Endothelial cell of umbilical vein (primary cell): ENCODE results near the gene FLT1. TPM values are rescaled to one million over a fixed set of nuclear protein-coding genes. Genes with fewer than 3 reads are reported as not detected.

ENCODE experiments used
- BruUV-seq: library from RNA; stranded (reverse); fragments of 400-500 nt; replicated peaks from 2 replicates; lab custom pipeline; 2021; lab: Mats Ljungman, UMichigan
- CTCF ChIA-PET: fragments of 300-600, 350-600 bp; sonication (Branson Sonifier 250); formaldehyde crosslinking; loops from one replicate; lab custom pipeline; 2021; ENCODE audit warnings: antibody characterized with exemption, inconsistent platforms; lab: Charles Lee
- POLR2A ChIA-PET: fragments of 300-600, 350-600 bp; sonication (Branson Sonifier 250); formaldehyde crosslinking; loops from one replicate; lab custom pipeline; 2021; ENCODE audit warnings: antibody characterized with exemption, inconsistent platforms; lab: Charles Lee
- DNase-seq: peaks from one replicate; pipeline ENCODE4 v3.0.0-alpha.2; 2011; ENCODE audit warnings: low read depth, low spot score
- FAIRE-seq: peaks from 2 replicates; lab custom pipeline; 2011; peaks lifted over from hg19 to GRCh38; lab: Jason Lieb, UNC
- H2AFZ ChIP-seq: 2 replicates; pipeline ENCODE4 v1.6.0; 2012; ENCODE audit warnings: low read depth, low read length, control low read depth, inconsistent platforms
- H3K27ac ChIP-seq: 2 replicates; pipeline ENCODE4 v1.5.1; 2011; ENCODE audit warnings: low read depth, mild to moderate bottlenecking, control low read depth, low read length, moderate library complexity; ENCODE audit not compliant: insufficient read depth
- H3K27me3 ChIP-seq, 2 experiments: 2 replicates each; pipeline versions ENCODE4 v1.6.0 to v1.6.1; 2011; ENCODE audit warnings: low read length in 2 of 2, mixed read lengths in 1 of 2; ENCODE audit not compliant: control insufficient read depth in 2 of 2, insufficient read depth in 2 of 2
- H3K36me3 ChIP-seq, 2 experiments: 2 replicates in 1 of 2; 3 replicates in 1 of 2; pipeline ENCODE4 v1.5.1; 2011; ENCODE audit warnings: low read length in 2 of 2, mild to moderate bottlenecking in 1 of 2, moderate library complexity in 1 of 2; ENCODE audit not compliant: control insufficient read depth in 2 of 2, insufficient read depth in 2 of 2; ENCODE audit errors: extremely low read depth in 1 of 2
- H3K4me1 ChIP-seq: 3 replicates; pipeline ENCODE4 v1.5.1; 2011; ENCODE audit warnings: mild to moderate bottlenecking, low read length; ENCODE audit not compliant: control insufficient read depth, insufficient read depth; ENCODE audit errors: extremely low read depth
- H3K4me2 ChIP-seq: 2 replicates; pipeline ENCODE4 v1.6.1; 2011; ENCODE audit warnings: low read length, control low read depth, mixed read lengths; ENCODE audit not compliant: insufficient read depth
- H3K4me3 ChIP-seq, 3 experiments: fragments of 200-600 bp in 1 of 3; sonication (generic), shearing (Covaris generic) in 1 of 3; replicated peaks in 1 of 3; 2 replicates each; pipeline ENCODE4 v1.5.1; 2011 to 2016; ENCODE audit warnings: control low read depth in 3 of 3, low read length in 3 of 3, mild to moderate bottlenecking in 2 of 3, inconsistent platforms in 1 of 3, low read depth in 1 of 3, moderate library complexity in 1 of 3; ENCODE audit not compliant: insufficient read depth in 1 of 3
- H3K79me2 ChIP-seq: 2 replicates; pipeline ENCODE4 v1.6.0; 2012; ENCODE audit warnings: low read length, inconsistent platforms; ENCODE audit not compliant: control insufficient read depth, insufficient read depth
- H3K9ac ChIP-seq: replicated peaks from 2 replicates; pipeline ENCODE3; 2011; ENCODE audit warnings: low read length, control low read depth; ENCODE audit not compliant: insufficient read depth; ENCODE audit errors: extremely low read depth
- H3K9me1 ChIP-seq: replicated peaks from 3 replicates; pipeline ENCODE4 v1.6.0; 2011; ENCODE audit warnings: mild to moderate bottlenecking, low read length; ENCODE audit not compliant: control insufficient read depth, insufficient read depth; ENCODE audit errors: extremely low read depth
- H3K9me3 ChIP-seq: replicated peaks from 2 replicates; pipeline ENCODE4 v1.5.1; 2012; ENCODE audit warnings: low read length, inconsistent platforms; ENCODE audit not compliant: control insufficient read depth, insufficient read depth
- H4K20me1 ChIP-seq: replicated peaks from 2 replicates; pipeline ENCODE3; 2011; ENCODE audit warnings: mild to moderate bottlenecking, low read length; ENCODE audit not compliant: control insufficient read depth, insufficient read depth; ENCODE audit errors: extremely low read depth
- CTCF ChIP-seq, 2 donors: IDR thresholded peaks; 1 replicate in 1 of 2; 2 replicates in 1 of 2; pipeline ENCODE4 v1.5.1; 2011; ENCODE audit warnings: low read length in 2 of 2, mild to moderate bottlenecking in 2 of 2, moderate library complexity in 2 of 2, control low read depth in 1 of 2, inconsistent platforms in 1 of 2, low read depth in 1 of 2; ENCODE audit not compliant: insufficient read depth in 1 of 2; ENCODE audit errors: extremely low read depth in 1 of 2
- EZH2 ChIP-seq: IDR thresholded peaks from 2 replicates; pipeline ENCODE4 v1.6.1; 2012; ENCODE audit warnings: borderline replicate concordance, low read depth, mild to moderate bottlenecking, moderate library complexity, low read length, inconsistent platforms; ENCODE audit not compliant: severe bottlenecking
- FOS ChIP-seq: IDR thresholded peaks from 2 replicates; pipeline ENCODE4 v1.6.1; 2011; ENCODE audit warnings: mild to moderate bottlenecking, low read length, moderate library complexity, borderline replicate concordance; ENCODE audit not compliant: insufficient read depth
- GATA2 ChIP-seq: IDR thresholded peaks from 2 replicates; pipeline ENCODE4 v1.7.0; 2011; ENCODE audit warnings: low read depth, mild to moderate bottlenecking, moderate library complexity, mixed read lengths, low read length; ENCODE audit not compliant: insufficient read length, insufficient read depth
- JUN ChIP-seq: IDR thresholded peaks from 2 replicates; pipeline ENCODE4 v1.6.1; 2011; ENCODE audit warnings: borderline replicate concordance, low read depth; ENCODE audit not compliant: insufficient read length, insufficient read depth
- MAX ChIP-seq: IDR thresholded peaks from 2 replicates; pipeline ENCODE4 v1.6.1; 2011; ENCODE audit not compliant: insufficient read depth, insufficient read length
- MYC ChIP-seq: IDR thresholded peaks from one replicate; pipeline ENCODE4 v1.6.1; 2011; ENCODE audit warnings: mild to moderate bottlenecking, low read depth, low read length
- POLR2A ChIP-seq: IDR thresholded peaks from 2 replicates; pipeline ENCODE4 v1.6.1; 2012; ENCODE audit warnings: low read depth, mild to moderate bottlenecking, control low read depth, low read length
- POLR2AphosphoS5 ChIP-seq: IDR thresholded peaks from 2 replicates; pipeline ENCODE4 v1.6.1; 2012; ENCODE audit warnings: low read depth, mild to moderate bottlenecking, control low read depth, low read length, moderate library complexity; ENCODE audit not compliant: insufficient read depth
- dilution Hi-C: fragments of 300-500 bp; cut with MboI; formaldehyde crosslinking; loops from one replicate; pipeline ENCODE4 v1.15.0; 2019; ENCODE audit warnings: low sequenced_read_pairs; ENCODE audit not compliant: extremely low pct_ligation_motif_present
- intact Hi-C: fragments of 100-400 bp; cut with micrococcal nuclease; formaldehyde crosslinking; loops from one replicate; pipeline ENCODE4 v1.10.0; 2022
- polyA plus RNA-seq, 4 experiments: library from polyadenylated mRNA; depleted of rRNA in 3 of 4; stranded (reverse) in 3 of 4; unstranded in 1 of 4; fragments of >200 nt; gene quantifications; 2 replicates each; pipeline versions ENCODE4 v1.2.1 to v1.2.3, GENCODE V29; 2011 to 2012; ENCODE audit warnings: missing spikeins in 1 of 4
- total RNA-seq: library from RNA; stranded (reverse); gene quantifications from 2 replicates; pipeline ENCODE4 v1.2.3, GENCODE V29; 2021

Gene FLT1
- total and polyA plus RNA-seq, 2 donors (not counting 3 experiments of a cell fraction or from before 2014, with no cell fraction given), result 16.0 to 104 TPM

- no TSS peak for BruUV-seq
- no peak overlapping the region for H3K4me3 ChIP-seq
- H3K4me2 ChIP-seq, result no peak overlapping the region
- H2AFZ ChIP-seq, result no peak overlapping the region
- H3K27me3 ChIP-seq, result no peaks in the 10 kb centered on the region
- H3K36me3 ChIP-seq, result no peaks in the 10 kb centered on the region
- dilution Hi-C loops, result no loop called here
- H3K4me1 ChIP-seq, result peaks cover 44% of the 10 kb centered on the region
- H3K9me1 ChIP-seq, result no peaks in the 10 kb centered on the region
- H3K79me2 ChIP-seq, result peaks cover 66% of the 10 kb centered on the region
- intact Hi-C loops, result no loop called here
- FAIRE-seq, result no peak
- no peaks in the 10 kb centered on the region for H4K20me1 ChIP-seq
- no peak overlapping the region for H3K9ac ChIP-seq
- DNase-seq, result no peak
- no peaks in the 10 kb centered on the region for H3K9me3 ChIP-seq
- no peak overlapping the region for H3K27ac ChIP-seq
- ChIA-PET POLR2A (no interaction called here), CTCF (interaction anchor here (0.6 kb wide), 1 partner anchor 9 kb away, joined by 3 read pairs; no protein-coding TSS in a partner anchor)
- TF ChIP-seq GATA2 (no peak), CTCF (IDR thresholded peaks at IDR 0.05; ENCODE audit: extremely low read depth in 1 of 2, insufficient read depth in 1 of 2, low read depth in 1 of 2, low read length in 2 of 2) (no peak), EZH2 (no peak), POLR2AphosphoS5 (no peak), MYC (no peak), POLR2A (no peak), FOS (no peak), MAX (no peak), JUN (no peak)
Observed at GRCh38 chr13:28471421-28471820, 23.5 kb downstream of the FLT1 start.
